Astrocyte of the cerebellum (primary cell): ENCODE results near the gene ZNF554.

Experiments used
- DNase-seq: peaks from one replicate; pipeline ENCODE4 v3.0.0-alpha.2; 2011; ENCODE audit warnings: low read depth
- H3K4me3 ChIP-seq: 2 replicates; pipeline ENCODE4 v1.5.1; 2011; ENCODE audit warnings: mild to moderate bottlenecking, low read depth, low read length, moderate library complexity
- in situ Hi-C: cut with HindIII; loops from 2 replicates; pipeline ENCODE4 v1.10.0; 2017; ENCODE audit warnings: low sequenced_read_pairs
- TF ChIP-seq, protein P1 (sequence below): IDR thresholded peaks from 2 replicates; pipeline ENCODE4 v1.5.1; 2012; ENCODE audit warnings: low read length, low read depth, moderate library complexity, mild to moderate bottlenecking; ENCODE audit errors: missing control alignments

The ZNF554 gene

DNA sequence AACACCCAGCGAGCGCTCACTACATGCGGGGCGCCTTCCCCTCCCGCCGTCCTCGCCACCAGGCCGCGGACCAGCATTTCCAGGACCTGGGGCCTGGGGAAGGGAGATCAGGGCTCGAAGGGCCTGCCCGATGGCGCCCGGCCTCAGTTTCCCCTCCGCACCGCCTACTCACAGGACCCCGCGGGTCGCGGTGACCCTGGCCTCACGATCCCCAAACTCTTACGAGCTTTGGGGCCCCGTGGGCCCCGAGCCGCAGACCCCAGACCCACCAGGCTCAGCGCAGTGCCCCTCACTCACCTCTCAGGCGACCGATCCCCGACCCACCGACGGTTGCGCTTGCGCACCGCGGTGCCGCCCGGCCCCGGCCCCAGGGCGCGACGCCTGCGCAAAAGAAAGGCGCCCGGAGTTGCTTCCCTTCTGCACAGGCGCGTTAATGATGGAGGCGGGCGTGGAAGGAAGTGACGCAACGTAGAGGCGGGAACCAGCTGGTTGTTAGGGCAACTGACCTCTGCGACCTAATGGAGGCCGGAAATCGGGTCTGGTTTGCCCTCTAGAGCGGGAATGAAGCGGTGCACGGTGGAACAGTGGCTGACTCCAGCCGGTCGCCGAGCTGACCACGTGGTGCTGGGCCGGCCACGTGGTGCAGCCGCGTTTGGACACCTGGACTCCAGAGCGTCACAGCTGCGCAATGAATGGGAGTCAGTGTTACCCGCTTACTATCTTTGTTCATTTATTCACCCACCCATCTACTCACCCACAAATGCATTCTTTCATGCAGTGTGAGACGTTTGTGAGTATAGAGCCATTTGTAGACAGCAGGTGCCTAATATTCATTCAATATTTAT lies 36.5 kb upstream of the ZNF554 start, which contains the start of gene SGTA:
TSS of gene SGTA (minus strand) at position 338 of the 845 bp plus-strand sequence. CDS start 14,205 bp downstream, outside the sequence.
- peak; percentile 97 for DNase-seq
- TF ChIP-seq, protein P1, sequence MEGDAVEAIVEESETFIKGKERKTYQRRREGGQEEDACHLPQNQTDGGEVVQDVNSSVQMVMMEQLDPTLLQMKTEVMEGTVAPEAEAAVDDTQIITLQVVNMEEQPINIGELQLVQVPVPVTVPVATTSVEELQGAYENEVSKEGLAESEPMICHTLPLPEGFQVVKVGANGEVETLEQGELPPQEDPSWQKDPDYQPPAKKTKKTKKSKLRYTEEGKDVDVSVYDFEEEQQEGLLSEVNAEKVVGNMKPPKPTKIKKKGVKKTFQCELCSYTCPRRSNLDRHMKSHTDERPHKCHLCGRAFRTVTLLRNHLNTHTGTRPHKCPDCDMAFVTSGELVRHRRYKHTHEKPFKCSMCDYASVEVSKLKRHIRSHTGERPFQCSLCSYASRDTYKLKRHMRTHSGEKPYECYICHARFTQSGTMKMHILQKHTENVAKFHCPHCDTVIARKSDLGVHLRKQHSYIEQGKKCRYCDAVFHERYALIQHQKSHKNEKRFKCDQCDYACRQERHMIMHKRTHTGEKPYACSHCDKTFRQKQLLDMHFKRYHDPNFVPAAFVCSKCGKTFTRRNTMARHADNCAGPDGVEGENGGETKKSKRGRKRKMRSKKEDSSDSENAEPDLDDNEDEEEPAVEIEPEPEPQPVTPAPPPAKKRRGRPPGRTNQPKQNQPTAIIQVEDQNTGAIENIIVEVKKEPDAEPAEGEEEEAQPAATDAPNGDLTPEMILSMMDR = peak; percentile 47
- in situ Hi-C loops = no loop called here
- H3K4me3 ChIP-seq = peak within 1 kb of the TSS; percentile 99

GRCh38 chr19:2783781-2784145 lies 35.9 kb upstream of the ZNF554 start:
- TF ChIP-seq, protein P1 = no peak
- H3K4me3 ChIP-seq = peak overlapping the region; percentile 99
- in situ Hi-C loops = no loop called here

DNA sequence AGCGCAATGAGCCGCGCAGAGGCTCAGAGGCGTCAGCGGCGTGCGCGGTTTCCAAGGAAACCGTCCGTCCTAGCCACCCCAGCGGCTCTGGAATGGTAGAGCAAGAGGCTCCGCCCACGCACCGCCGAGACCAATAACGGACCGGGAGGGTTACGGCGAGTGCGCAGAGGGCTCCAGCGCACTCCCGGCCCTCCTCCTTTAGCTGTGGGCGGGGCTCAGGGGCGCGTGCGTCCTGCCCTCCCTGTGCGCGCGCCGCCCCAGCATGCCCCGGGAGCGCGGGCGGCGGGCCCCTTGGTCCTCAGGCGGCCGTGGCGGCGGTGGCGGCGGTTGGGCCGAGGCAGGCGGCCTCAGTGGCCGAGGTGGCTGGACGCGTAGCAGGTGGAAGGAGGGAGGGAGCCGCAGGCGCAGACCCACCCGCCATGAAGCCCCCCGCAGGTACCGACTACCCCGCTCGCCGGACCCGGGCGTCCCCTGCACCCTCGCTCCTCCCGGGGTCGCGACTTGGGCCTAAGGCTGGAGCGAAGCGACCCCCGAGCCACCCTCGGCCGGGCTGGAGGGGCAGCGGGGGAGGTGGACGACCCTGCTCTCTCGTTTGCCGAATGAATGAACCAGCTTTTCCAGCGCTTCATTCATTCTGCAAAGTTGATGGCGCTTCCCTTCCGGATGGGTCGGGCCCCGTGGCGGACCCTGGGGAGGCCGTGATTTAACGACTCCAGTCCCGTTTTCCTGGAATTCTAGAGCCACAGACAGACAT lies 34.2 kb upstream of the ZNF554 start, which contains the start of gene THOP1:
TSS of gene THOP1 (plus strand) at position 260 of the 754 bp plus-strand sequence. CDS start at position 420, 160 bp downstream.
- TF ChIP-seq, protein P1 = no peak
- in situ Hi-C loops = no loop called here
- DNase-seq = peak; percentile 95
- H3K4me3 ChIP-seq = peak within 1 kb of the TSS; percentile 88

More at GRCh38 chr19:2783781-2784145, 35.9 kb upstream of the ZNF554 start:
- no peak for DNase-seq

DNA sequence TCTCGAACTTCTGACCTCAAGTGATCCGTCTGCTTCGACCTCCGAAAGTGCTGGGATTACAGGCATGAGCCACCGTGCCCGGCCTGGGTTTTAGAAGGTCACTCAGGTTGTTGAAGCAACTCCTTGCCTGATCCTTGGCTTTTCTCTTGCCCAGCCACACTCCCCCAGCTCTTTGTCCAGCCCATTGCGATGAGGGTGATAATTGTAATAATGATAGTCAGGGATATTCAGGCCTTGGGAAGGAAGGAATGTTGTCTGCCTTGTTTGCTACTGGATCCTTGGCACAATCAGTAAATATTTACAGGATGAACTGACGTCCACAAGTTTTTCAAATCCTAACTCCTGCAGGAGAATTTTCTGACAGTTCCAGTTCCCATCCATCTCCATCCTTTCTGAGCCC lies 32.6 kb upstream of the ZNF554 start:
- in situ Hi-C loops = no loop called here
- H3K4me3 ChIP-seq = no peak overlapping the region
- DNase-seq = no peak
- TF ChIP-seq, protein P1 = no peak

GRCh38 chr19:2788237-2788636 lies 31.4 kb upstream of the ZNF554 start:
- TF ChIP-seq, protein P1 = no peak
- no peak overlapping the region for H3K4me3 ChIP-seq
- DNase-seq = no peak
- in situ Hi-C loops = no loop called here

GRCh38 chr19:2790194-2790556 lies 29.5 kb upstream of the ZNF554 start:
- DNase-seq = no peak
- TF ChIP-seq, protein P1 = no peak
- H3K4me3 ChIP-seq = no peak overlapping the region
- in situ Hi-C loops = no loop called here
